Nephron (organoid): ENCODE data around the gene ANTXR2.
"Not testable (repeated sequence)": the region's sequence is repeated elsewhere in the genome, so short reads cannot be mapped to it uniquely, and the experiment has no call there.

ENCODE experiments used
- H3K27ac Mint-ChIP-seq, 3 experiments: 2 replicates each; pipeline ENCODE4 v1.8.0; 2020; ENCODE audit warnings: mixed read lengths in 3 of 3, mild to moderate bottlenecking in 2 of 3, moderate library complexity in 1 of 3
- H3K27me3 Mint-ChIP-seq: 2 replicates; pipeline ENCODE4 v1.8.0; 2021; ENCODE audit warnings: low read depth, mild to moderate bottlenecking, moderate library complexity, mixed read lengths
- H3K36me3 Mint-ChIP-seq: 2 replicates; pipeline ENCODE4 v1.8.0; 2020; ENCODE audit warnings: low read depth, mixed read lengths
- H3K4me1 Mint-ChIP-seq: 2 replicates; pipeline ENCODE4 v1.8.0; 2020; ENCODE audit warnings: mixed read lengths
- H3K4me3 Mint-ChIP-seq, 3 experiments: 2 replicates each; pipeline ENCODE4 v1.8.0; 2020; ENCODE audit warnings: mild to moderate bottlenecking in 3 of 3, mixed read lengths in 3 of 3, moderate library complexity in 2 of 3
- H3K9me3 Mint-ChIP-seq: 2 replicates; pipeline ENCODE4 v1.8.0; 2020; ENCODE audit warnings: mixed read lengths
- TF ChIP-seq, protein P1 (sequence below), 3 experiments: fragments of 200-600 bp; sonication (generic); IDR thresholded peaks; one replicate each; pipeline ENCODE4 v1.5.0; 2021; ENCODE audit warnings: antibody characterized with exemption in 3 of 3; ENCODE audit not compliant: unreplicated experiment in 3 of 3

Gene ANTXR2

DNA sequence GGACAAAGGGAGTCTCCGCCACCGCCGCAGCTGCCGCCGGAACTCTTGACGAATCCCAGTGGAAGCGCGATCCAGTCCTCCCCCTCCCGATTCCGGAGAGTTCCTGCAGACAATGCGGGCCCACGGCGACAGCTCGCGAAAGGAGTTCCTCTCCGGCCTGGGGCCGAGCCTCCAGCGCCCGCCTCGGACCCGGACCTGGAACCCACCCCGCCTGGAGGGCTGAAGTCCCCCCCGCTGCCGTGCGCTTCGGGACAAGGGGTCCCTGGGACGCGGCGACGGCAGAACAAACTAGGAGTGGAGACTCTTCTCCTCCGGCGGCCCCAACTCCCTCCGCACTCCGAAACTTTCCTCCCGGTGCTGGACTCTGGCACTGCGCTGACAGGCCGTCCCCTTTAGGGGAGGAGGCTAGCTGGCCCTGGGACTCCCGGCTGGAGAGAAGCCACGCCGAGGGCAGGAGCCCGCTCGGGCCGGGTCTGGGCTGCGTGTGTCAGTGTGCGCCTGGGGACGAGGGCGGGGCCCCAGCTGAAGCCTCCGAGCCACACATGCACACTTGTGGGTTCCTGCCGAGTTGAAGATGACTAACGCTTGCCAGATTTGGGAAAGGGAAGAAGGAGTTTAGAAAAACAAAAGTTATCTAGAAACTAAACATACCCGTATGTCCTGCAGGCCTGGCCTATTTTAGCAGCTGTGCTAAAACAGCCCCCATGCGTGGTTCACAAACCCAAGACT lies at the start of gene ANTXR2:
Gene ANTXR2, minus strand, starts transcription at position 486 of the 729 bp plus-strand sequence. CDS start 669 bp downstream, outside the sequence.
- Mint-ChIP-seq H3K4me3 (peak within 1 kb of the TSS; percentile 96 to 100 (median 98)), H3K36me3 (peaks cover 20% of the 10 kb centered on the region), H3K9me3 (no peaks in the 10 kb centered on the region), H3K27me3 (no peaks in the 10 kb centered on the region), H3K4me1 (peaks cover 45% of the 10 kb centered on the region), H3K27ac (peak within 1 kb of the TSS; percentile 97 to 99 (median 99))
- TF ChIP-seq, protein P1, sequence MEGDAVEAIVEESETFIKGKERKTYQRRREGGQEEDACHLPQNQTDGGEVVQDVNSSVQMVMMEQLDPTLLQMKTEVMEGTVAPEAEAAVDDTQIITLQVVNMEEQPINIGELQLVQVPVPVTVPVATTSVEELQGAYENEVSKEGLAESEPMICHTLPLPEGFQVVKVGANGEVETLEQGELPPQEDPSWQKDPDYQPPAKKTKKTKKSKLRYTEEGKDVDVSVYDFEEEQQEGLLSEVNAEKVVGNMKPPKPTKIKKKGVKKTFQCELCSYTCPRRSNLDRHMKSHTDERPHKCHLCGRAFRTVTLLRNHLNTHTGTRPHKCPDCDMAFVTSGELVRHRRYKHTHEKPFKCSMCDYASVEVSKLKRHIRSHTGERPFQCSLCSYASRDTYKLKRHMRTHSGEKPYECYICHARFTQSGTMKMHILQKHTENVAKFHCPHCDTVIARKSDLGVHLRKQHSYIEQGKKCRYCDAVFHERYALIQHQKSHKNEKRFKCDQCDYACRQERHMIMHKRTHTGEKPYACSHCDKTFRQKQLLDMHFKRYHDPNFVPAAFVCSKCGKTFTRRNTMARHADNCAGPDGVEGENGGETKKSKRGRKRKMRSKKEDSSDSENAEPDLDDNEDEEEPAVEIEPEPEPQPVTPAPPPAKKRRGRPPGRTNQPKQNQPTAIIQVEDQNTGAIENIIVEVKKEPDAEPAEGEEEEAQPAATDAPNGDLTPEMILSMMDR (IDR thresholded peaks at IDR 0.05; ENCODE audit: unreplicated experiment in 3 of 3): no peak

- not testable (repeated sequence) for H3K4me3 Mint-ChIP-seq, H3K27me3 Mint-ChIP-seq, H3K36me3 Mint-ChIP-seq, H3K4me1 Mint-ChIP-seq, H3K27ac Mint-ChIP-seq
- peaks cover 19% of the 10 kb centered on the region for H3K9me3 Mint-ChIP-seq
Observed at GRCh38 chr4:80121815-80122214, 48.8 kb upstream of the ANTXR2 start.

DNA sequence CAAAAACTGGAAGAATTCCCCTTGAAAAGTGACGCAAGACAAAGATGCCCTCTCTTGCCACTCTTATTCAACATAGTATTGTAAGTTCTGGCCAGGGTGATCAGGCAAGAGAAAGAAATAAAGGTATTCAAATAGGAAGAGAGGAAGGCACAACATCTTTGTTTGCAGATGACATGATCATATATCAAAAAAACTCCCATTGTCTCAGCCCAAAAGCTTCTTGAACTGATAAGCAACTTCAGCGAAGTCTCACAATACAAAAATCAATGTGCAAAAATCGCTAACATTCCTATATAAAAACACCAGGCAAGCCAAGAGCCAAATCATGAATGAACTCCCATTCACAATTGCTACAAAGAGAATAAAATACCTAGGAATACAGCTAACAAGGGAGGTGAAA lies 46.6 kb upstream of the ANTXR2 start:
- H3K27ac Mint-ChIP-seq, H3K4me3 Mint-ChIP-seq, H3K36me3 Mint-ChIP-seq, H3K27me3 Mint-ChIP-seq, H3K4me1 Mint-ChIP-seq: not testable (repeated sequence)
- H3K9me3 Mint-ChIP-seq: peaks cover 21% of the 10 kb centered on the region

DNA sequence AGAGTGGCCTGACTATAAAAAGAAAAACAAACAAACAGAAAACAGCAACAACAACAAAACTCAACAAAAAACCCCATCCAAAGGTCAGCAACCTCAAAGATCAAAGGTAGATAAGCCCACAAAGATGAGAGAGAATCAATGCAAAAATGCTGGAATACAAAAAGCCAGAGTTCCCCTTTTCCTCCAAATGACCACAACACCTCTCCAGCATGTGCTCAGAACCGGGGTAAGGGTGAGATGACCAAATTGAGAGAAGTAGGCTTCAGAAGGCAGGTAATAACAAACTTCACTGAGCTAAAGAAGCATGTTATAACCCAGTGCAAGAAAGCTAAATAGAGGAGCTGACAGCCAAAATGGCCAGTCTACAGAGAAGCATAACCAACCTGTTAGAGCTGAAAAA lies 43.5 kb upstream of the ANTXR2 start:
- no peaks in the 10 kb centered on the region for H3K36me3 Mint-ChIP-seq
- TF ChIP-seq, protein P1 (IDR thresholded peaks at IDR 0.05; ENCODE audit: unreplicated experiment in 3 of 3): no peak

GRCh38 chr4:80115368-80116181 lies 42.5 kb upstream of the ANTXR2 start:
- no peaks in the 10 kb centered on the region for H3K27me3 Mint-ChIP-seq
- no peaks in the 10 kb centered on the region for H3K36me3 Mint-ChIP-seq
- no peak overlapping the region for H3K4me3 Mint-ChIP-seq
- no peaks in the 10 kb centered on the region for H3K4me1 Mint-ChIP-seq
- TF ChIP-seq, protein P1 (IDR thresholded peaks at IDR 0.05; ENCODE audit: unreplicated experiment in 3 of 3): no peak
- no peak overlapping the region for H3K27ac Mint-ChIP-seq
- peaks cover 25% of the 10 kb centered on the region for H3K9me3 Mint-ChIP-seq

More for the DNA sequence above, 43.5 kb upstream of the ANTXR2 start:
- Mint-ChIP-seq H3K27me3 (no peaks in the 10 kb centered on the region), H3K9me3 (peaks cover 25% of the 10 kb centered on the region), H3K4me1 (no peaks in the 10 kb centered on the region), H3K4me3 (no peak overlapping the region), H3K27ac (no peak overlapping the region)

DNA sequence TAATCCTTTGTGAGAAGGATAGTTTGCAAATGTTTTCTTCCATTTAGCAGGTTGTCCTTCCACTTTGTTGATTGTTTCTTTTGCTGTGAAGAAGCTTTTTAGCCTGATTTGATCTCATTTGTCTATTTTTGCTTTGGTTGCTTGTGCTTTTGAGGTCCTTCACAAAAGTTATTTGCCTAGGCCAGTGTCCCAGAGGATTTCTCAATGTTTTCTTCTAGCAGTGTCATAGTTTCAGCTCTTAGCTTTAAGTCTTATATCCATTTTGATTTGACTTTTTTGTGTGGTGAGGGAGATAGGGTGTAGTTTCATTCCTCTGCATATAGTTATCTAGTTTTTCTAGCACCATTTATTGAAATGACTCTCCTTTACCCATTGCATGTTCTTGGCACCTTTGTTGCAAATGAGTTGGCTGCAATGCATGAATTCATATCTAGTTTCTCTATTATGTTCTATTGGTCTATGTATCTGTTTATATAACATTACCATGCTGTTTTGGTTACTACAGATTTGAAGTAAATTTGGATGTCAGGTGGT lies 41.8 kb upstream of the ANTXR2 start:
- TF ChIP-seq, protein P1 (IDR thresholded peaks at IDR 0.05; ENCODE audit: unreplicated experiment in 3 of 3): no peak
- H3K4me1 Mint-ChIP-seq: no peaks in the 10 kb centered on the region
- H3K4me3 Mint-ChIP-seq: no peak overlapping the region
- H3K9me3 Mint-ChIP-seq: peaks cover 27% of the 10 kb centered on the region
- no peaks in the 10 kb centered on the region for H3K27me3 Mint-ChIP-seq
- no peak overlapping the region for H3K27ac Mint-ChIP-seq
- no peaks in the 10 kb centered on the region for H3K36me3 Mint-ChIP-seq
